ENCODE data around the gene CPLX3. TPM values are rescaled to one million over a fixed set of nuclear protein-coding genes. Genes with fewer than 3 reads are reported as not detected.

CPLX3 gene
- total and polyA plus RNA-seq, 2 of the 8 experiments (the other 6 are each of a cell fraction or from before 2014, with no cell fraction given): 0.17 TPM; not detected in 1

- TF ChIP-seq CHD7 (IDR thresholded peaks at IDR 0.05; ENCODE audit: insufficient replicate concordance, low read length) (no peak), RAD21 (IDR thresholded peaks at IDR 0.05 in 1 of 2, conservative IDR thresholded peaks at IDR 0.05 in 1 of 2; ENCODE audit: low read depth in 2 of 2, low read length in 2 of 2) (no peak), SRF (IDR thresholded peaks at IDR 0.05; ENCODE audit: low read depth, low read length) (no peak), TBP (IDR thresholded peaks at IDR 0.05; ENCODE audit: low read depth, low read length) (no peak), SIN3A (conservative IDR thresholded peaks at IDR 0.05 in 1 of 2, IDR thresholded peaks at IDR 0.05 in 1 of 2; ENCODE audit: low read depth in 1 of 2, low read length in 2 of 2) (no peak), CTBP2 (IDR thresholded peaks at IDR 0.05; ENCODE audit: borderline replicate concordance, insufficient read depth, insufficient read length, low read length) (no peak), KDM5A (IDR thresholded peaks at IDR 0.05; ENCODE audit: low read length) (no peak), POLR2A (IDR thresholded peaks at IDR 0.05; ENCODE audit: control extremely low read depth in 1 of 2, low read depth in 2 of 2, low read length in 2 of 2) (no peak), TAF1 (IDR thresholded peaks at IDR 0.05; ENCODE audit: low read depth, low read length) (no peak), EGR1 (IDR thresholded peaks at IDR 0.05; ENCODE audit: borderline replicate concordance, low read depth, low read length) (no peak)
- TF ChIP-seq, protein P1, sequence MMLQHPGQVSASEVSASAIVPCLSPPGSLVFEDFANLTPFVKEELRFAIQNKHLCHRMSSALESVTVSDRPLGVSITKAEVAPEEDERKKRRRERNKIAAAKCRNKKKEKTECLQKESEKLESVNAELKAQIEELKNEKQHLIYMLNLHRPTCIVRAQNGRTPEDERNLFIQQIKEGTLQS (IDR thresholded peaks at IDR 0.05; ENCODE audit: insufficient read depth, low read depth, low read length): no peak
Observed at GRCh38 chr15:74829486-74829885, 3.1 kb downstream of the CPLX3 start (continued).

All from H1 (cell line).